ENCODE results near the gene CTDSP2.

DNA sequence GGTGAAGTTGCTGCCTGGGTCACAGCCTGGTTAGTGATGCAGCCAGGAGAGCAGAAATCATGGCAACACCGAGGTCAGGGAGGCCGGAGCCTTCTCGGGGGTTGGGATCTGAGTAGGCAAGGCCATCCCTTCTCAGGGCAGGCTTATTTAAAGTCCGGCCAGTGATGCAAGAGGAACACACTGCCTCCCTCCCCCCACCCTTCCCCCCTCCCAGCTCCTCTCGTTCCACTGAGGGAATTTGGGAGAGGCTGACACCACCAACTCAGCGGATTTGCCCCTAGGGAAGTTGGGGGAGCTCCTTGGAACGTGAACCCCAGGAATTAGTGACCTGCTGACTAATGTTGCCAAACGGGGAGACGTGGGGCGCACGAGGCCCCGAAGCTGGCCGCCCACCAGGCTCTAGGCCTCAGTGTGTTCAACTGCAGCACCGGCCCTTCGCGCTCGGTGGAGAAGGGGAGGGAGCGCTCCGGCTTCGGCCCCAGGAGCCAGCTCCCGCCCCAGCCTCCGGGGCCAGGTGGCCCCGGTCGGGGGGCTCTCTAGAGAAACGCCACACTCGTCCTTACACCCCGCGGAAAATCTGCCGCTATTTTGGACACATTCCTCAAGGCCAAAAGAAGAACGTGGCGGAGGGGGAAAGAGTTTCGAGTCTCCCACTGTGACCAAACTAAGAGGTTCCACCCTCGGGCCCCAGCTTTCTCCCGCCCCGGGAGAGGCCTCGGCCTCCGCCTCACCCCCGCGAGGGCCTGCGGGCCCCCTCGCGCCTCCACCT lies 1.6 kb downstream of the CTDSP2 start:
- no peak for TF ChIP-seq CTCF (conservative IDR thresholded peaks at IDR 0.05; ENCODE audit: low read length)
- TF ChIP-seq EZH2phosphoT487 (IDR thresholded peaks at IDR 0.05; ENCODE audit: borderline replicate concordance, low read depth, low read length), result no peak
